ENCODE data around the gene APBA1.

Gene APBA1

DNA sequence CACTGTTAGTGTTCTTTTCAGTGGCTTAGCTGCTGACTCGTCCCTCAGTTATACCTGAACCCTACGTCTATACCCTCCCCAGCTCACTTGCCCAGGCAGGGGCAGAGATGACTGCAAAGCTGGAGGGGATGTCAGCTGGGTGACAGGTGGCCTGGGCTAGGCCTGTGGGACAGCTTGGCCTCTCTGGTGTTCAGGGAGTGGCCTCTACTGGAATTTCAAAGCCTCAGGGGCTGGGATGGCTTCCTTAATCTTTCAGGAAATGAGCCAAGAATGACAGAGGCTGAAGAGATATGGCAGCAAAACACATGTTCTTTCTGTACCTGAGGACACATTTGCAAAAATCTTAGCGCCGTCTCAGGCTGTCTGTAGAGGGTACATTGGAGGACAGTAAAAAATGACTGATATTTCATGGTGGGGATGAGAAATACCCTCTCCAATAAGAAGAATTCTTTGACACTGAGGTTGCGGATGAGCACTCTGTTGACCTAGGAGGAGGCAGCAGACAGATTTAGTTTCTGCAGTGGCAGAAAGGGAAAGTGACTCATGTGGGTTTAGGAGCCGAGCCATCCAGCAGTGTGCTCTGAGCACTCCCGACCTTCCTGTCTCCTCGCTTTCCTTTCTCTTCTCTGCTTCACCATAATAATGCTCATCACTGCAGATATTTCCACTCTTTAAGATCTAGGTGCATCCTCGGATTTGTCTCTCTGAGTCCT is 292.7 kb downstream of the APBA1 start:
- TF ChIP-seq, protein P1, sequence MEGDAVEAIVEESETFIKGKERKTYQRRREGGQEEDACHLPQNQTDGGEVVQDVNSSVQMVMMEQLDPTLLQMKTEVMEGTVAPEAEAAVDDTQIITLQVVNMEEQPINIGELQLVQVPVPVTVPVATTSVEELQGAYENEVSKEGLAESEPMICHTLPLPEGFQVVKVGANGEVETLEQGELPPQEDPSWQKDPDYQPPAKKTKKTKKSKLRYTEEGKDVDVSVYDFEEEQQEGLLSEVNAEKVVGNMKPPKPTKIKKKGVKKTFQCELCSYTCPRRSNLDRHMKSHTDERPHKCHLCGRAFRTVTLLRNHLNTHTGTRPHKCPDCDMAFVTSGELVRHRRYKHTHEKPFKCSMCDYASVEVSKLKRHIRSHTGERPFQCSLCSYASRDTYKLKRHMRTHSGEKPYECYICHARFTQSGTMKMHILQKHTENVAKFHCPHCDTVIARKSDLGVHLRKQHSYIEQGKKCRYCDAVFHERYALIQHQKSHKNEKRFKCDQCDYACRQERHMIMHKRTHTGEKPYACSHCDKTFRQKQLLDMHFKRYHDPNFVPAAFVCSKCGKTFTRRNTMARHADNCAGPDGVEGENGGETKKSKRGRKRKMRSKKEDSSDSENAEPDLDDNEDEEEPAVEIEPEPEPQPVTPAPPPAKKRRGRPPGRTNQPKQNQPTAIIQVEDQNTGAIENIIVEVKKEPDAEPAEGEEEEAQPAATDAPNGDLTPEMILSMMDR (conservative IDR thresholded peaks at IDR 0.05; ENCODE audit: low read length): no peak
- peak; percentile 57 for DNase-seq (ENCODE audit: low read depth)
- no peak overlapping the region for H3K4me3 ChIP-seq (ENCODE audit: low read length)

DNA sequence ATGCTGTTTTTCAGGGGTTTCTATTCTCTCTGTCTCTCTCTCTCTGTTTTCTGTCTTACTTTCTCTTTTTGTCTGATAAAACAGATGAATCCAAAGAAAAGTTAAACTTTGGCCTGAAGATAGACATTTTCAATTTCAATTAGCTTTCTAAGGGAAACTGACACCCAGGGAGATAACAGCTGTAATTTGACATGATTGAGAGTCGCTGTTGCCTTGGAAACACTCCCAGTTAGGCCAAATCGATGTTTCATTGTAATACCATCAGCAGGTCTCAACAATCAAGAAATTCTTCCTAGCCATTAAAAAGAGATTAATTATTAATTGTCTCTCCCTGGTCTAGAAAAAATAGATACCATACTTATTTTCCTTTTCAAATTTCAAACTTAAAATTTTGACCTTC is 294.2 kb downstream of the APBA1 start:
- no peak overlapping the region for H3K4me3 ChIP-seq (ENCODE audit: low read length)
- TF ChIP-seq, protein P1 (conservative IDR thresholded peaks at IDR 0.05; ENCODE audit: low read length): no peak
- DNase-seq (ENCODE audit: low read depth): no peak

Measured in AG10803 (cell line).